ENCODE measurements around the gene PSORS1C2. TPM values are rescaled to one million over a fixed set of nuclear protein-coding genes. Genes with fewer than 3 reads are reported as not detected.

PSORS1C2 gene
- total RNA-seq, 2 donors from 2014 or later: not detected

DNA sequence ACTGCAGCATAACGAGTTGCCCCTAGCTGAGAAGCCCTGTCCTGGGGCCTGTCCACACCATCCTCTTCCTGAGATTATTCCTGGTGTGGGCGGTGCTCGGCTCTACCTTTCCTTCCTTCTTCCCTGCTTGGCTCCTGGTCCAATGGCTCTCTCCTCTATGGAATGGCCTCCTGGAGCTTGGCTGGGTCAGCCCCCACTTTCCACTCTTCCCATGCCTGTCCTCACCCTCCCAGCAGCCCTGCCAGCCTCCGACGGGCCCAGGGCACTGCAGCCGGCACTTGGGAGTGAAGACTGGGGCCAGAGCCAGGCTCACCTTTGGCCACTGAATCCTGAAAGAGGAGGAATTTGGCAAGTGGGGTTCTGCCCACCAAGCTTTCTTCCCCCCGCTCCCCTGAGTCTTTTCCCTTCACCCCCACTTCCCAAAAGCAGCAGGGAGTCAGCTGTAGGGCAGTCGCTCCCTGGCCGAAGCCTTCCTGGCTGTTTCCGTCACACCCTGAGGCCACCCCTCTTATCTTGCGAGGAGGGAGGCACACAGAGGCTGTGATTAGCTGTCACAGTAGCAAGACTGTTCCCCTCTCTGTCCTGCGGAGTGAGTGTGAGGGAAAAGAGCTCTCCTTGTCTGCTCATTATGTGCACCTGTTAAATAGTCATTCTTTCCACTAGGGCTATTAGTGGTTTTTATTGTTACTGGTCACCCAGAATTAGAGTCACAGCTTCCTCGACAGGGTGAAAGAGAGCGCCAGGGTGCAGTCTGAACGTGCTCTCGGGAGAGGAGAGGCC is 12.3 kb downstream of the PSORS1C2 start:
- H3K27me3 ChIP-seq (replicated peaks; ENCODE audit: insufficient read depth): no peaks in the 10 kb centered on the region
- WGBS: 74% methylated on average over 16 of the region's 16 CpGs
- no peak overlapping the region for H3K27ac ChIP-seq
- TF ChIP-seq POLR2A (IDR thresholded peaks at IDR 0.05): no peak
- no peak for TF ChIP-seq POLR2AphosphoS5 (IDR thresholded peaks at IDR 0.05)
- no peak for TF ChIP-seq CTCF (IDR thresholded peaks at IDR 0.05)
- intact Hi-C loops (cut with DNase I): no loop called here
- no peaks in the 10 kb centered on the region for H3K4me1 ChIP-seq (replicated peaks)
- H3K4me3 ChIP-seq: no peak overlapping the region
- H3K36me3 ChIP-seq: no peaks in the 10 kb centered on the region
- no peak for DNase-seq (ENCODE audit: low spot score)
- H3K9me3 ChIP-seq: no peaks in the 10 kb centered on the region

GRCh38 chr6:31125586-31126363 is 13.1 kb downstream of the PSORS1C2 start:
- Histone ChIP-seq H3K27me3 (replicated peaks; ENCODE audit: insufficient read depth) (no peaks in the 10 kb centered on the region), H3K9me3 (no peaks in the 10 kb centered on the region), H3K4me3 (no peak overlapping the region), H3K36me3 (no peaks in the 10 kb centered on the region), H3K27ac (peak overlapping the region in 1 of 2 donors; percentile 34), H3K4me1 (replicated peaks) (no peaks in the 10 kb centered on the region)
- DNase-seq (ENCODE audit: low spot score): no peak
- TF ChIP-seq CTCF (IDR thresholded peaks at IDR 0.05): no peak
- TF ChIP-seq POLR2AphosphoS5 (IDR thresholded peaks at IDR 0.05): no peak
- TF ChIP-seq POLR2A (IDR thresholded peaks at IDR 0.05): no peak
- intact Hi-C loops (cut with DNase I): no loop called here
- 58% methylated on average over 12 of the region's 12 CpGs for WGBS

GRCh38 chr6:31125162-31125561 is 13.7 kb downstream of the PSORS1C2 start:
- intact Hi-C loops (cut with DNase I): no loop called here
- no peak for TF ChIP-seq CTCF (IDR thresholded peaks at IDR 0.05)
- peak; percentile 16 for TF ChIP-seq POLR2A (IDR thresholded peaks at IDR 0.05)
- TF ChIP-seq POLR2AphosphoS5 (IDR thresholded peaks at IDR 0.05): peak; percentile 86
- DNase-seq (ENCODE audit: low spot score): peak; percentile 78
- Histone ChIP-seq H3K4me1 (replicated peaks) (no peaks in the 10 kb centered on the region), H3K27me3 (replicated peaks; ENCODE audit: insufficient read depth) (no peaks in the 10 kb centered on the region), H3K4me3 (no peak overlapping the region), H3K9me3 (no peaks in the 10 kb centered on the region), H3K27ac (peak overlapping the region in 1 of 2 donors; percentile 34), H3K36me3 (no peaks in the 10 kb centered on the region)
- 38% methylated on average over 8 of the region's 8 CpGs for WGBS

DNA sequence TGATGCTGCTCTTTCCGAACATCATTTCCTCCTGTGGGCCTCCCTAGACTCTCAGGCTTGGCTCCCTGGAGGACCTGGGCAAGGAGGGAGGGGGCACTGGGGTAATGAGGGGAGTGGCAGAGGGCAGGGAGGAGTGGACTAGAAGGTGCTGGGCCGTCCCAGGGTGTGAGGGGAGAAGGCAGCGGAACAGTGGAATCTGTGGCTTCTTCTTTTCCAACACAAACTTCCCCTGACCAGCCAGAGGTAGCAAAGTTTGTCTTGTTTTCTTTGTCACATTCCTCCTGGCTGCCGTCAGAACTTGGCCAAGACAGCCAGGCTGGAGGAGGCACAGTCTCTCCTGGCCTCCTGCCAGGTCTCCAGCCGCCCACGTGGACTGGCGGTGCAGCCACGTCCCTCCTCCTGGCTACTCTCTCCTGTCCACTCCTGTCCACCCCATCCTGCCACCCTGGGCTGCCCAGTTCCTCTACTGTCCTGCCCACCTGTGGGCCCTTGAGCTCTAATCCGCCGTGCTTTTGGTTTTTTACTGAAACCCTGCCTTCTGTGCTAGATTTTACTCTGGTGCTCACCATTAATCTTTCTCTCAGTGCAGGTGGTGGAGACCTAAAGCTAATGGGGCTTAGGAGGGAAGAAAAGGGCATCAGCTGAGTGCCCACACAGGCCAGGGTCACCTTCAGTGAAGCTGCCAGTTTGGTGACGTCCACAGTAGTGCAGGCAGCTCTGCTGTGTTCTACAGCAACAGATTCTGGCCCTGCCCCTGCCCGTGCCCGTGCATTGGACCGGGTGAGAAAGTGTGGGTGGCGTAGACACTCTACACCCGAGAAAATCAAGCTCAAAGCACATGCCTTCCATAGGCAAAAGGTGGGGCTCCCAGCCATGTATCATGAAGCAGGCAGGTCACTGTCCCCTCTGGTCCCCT is 15.8 kb downstream of the PSORS1C2 start:
- no peak for TF ChIP-seq POLR2A (IDR thresholded peaks at IDR 0.05)
- no peak for TF ChIP-seq CTCF (IDR thresholded peaks at IDR 0.05)
- peak; percentile 59 for TF ChIP-seq POLR2AphosphoS5 (IDR thresholded peaks at IDR 0.05)
- intact Hi-C loops (cut with DNase I): no loop called here

More for the DNA sequence above, 15.8 kb downstream of the PSORS1C2 start:
- Histone ChIP-seq H3K27me3 (replicated peaks; ENCODE audit: insufficient read depth) (no peaks in the 10 kb centered on the region), H3K4me1 (replicated peaks) (no peaks in the 10 kb centered on the region), H3K9me3 (no peaks in the 10 kb centered on the region), H3K36me3 (no peaks in the 10 kb centered on the region), H3K27ac (peak overlapping the region; percentile 30 to 78), H3K4me3 (no peak overlapping the region)
- WGBS: 37% methylated on average over 15 of the region's 16 CpGs
- peak; percentile 69 for DNase-seq (ENCODE audit: low spot score)

Data from prostate gland (tissue), 2 donors.